GM18502 (cell line): ENCODE results near the gene RAD51B.

Source experiments
- ATAC-seq: cut with Tn5 transposase; IDR thresholded peaks from one replicate; pipeline ENCODE4 v1.9.1; 2021; ENCODE audit warnings: mild to moderate bottlenecking; ENCODE audit not compliant: unreplicated experiment, poor library complexity

The RAD51B gene

DNA sequence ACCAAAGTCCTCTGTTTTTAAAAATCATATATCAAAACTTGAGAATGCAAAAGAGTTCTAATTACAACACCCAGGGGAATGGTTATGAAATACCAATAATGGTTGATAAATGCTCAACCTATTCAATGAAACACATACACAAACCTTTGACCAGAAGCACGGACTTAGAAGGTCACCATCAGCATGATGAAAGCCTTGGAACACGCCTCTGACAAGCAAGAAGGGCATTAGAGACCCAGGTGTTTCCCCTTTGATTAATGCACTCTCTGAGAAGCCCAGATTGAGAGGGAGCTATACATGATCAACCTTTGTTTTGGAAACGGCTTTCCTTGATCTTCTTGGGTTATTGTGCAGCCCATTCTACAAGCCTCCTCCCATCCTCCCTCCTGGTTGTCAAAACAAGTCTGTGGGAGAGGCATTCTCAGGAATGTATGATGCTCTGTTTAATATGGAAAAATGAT is 904.3 kb downstream of the RAD51B start:
- no peak for ATAC-seq

DNA sequence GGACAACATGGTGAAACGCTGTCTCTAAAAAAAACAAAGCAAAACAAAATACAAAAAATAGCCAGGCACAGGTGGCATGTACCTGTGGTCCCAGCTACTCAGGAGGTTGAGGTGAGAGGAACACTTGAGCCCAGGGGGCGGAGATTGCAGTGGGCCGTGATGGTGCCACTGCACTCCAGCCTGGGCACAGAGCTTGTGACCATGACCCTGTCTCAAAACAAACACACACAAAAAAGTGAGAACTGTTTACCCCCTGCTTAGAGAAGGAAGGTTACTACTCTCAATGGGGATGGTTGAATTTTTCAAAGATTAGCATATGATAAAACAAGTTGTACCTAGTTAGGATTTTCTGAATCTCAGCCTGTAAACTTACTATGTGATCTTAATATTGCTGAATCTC is 905.3 kb downstream of the RAD51B start:
- ATAC-seq, result no peak

DNA sequence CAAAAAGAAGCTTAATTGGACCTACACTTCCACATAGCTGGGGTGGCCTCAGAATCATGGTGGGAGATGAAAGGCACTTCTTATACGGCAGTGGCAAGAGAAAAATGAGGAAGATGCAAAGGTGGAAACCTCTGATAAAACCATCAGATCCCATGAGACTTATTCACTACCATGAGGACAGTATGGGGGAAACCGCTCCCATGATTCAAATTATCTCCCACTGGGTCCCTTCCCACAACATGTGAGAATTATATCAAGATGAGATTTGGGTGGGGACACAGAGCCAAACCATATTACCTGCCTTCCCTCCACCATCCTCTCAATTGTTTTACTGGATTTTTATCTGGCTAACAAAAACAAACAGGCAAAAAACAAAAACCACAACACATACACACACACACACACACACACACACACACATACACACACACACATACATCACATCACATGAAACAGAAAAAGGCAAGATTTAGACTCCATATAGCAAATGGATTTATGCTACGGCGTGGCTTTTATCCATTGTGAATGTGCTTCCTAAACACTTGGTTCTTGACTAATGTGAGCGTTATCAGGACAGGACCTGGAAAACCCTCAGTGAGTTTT is 906.6 kb downstream of the RAD51B start:
- no peak for ATAC-seq

DNA sequence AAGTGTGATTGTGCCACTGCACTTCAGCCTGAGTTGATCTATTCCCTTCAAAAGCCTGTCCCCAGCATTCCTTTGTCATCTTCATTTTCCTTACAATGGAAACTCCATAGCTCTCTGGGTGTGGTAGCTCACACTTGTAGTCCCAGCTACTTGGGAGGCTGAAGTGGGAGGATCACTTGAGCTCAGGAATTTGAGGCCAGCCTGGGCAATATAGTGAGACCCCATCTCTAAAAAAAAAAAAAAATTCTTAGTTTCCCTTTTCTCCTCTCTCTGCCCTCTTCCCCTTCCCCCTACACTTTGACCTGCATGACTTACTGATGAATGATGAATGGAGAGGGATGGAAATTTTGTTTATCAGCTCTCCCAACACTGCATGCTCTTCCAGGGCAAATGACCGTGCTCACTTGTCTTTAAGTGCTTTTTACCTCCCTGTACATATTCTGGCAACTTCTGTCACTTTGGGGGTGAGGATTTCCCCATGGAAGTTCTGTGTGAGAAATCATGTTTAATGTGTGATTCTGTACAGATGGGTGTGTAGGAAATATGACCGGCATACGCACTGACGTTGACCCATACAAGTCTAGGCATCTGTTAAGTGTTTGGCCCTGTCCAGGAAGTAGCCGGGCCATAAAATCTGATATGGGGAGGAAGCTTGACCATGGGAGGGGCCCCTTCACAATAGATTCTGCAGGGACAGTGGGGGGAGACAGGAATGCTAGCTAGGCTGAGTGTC is 907.9 kb downstream of the RAD51B start:
- ATAC-seq, result no peak

DNA sequence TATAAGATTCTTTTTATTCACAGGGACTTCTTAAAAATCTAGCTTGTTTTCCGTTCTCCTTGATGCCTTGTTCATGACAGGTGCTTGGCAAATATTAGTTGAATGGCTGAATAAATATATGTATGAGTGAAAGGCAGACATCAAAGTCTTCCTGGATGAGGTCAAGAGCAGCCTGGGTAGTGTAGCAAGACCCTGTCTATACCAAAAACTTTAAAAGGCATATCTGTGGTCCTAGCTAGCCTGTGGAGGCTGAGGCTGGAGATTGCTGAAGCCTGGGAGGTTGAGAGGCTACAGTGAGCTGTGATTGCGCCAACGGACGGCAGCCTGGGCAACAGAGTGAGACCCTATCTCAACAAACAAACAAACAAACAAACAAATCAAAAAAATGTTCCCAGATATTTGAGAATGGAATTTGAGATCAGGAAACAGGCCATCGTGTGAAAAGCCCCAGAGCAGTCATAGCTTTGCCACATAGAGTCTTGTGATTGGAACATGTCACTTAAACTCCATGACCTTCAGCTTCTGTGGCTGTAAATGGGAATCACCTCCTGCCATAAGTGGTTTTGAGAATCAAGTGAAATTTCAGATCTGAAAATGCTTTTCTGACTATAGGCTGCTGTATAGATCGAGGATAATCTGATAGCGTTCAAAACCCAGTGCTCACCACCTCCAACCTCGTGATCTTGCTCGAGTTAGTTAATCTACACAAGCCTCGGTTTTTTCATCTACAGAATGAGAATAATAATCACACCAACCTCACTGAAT is 908.9 kb downstream of the RAD51B start:
- no peak for ATAC-seq

DNA sequence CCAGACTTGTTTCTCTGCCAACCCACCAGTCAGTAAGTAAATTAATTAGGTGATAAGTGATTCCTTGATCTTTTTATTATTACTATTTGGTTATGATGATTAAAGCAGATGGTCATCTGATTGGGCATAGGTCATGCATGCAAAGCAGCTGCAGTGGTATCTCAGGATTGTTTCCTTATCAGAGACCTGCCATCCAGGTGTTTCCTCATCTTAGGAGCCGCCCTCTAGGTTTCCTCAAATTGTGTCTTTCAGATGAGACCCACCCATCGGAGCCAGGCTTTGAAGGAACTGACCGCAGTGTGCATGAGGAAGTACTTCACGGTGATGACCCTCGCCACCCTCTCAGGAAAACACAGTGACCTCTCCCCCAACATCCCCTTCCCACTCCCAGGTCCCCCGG is 910.0 kb downstream of the RAD51B start:
- no peak for ATAC-seq

DNA sequence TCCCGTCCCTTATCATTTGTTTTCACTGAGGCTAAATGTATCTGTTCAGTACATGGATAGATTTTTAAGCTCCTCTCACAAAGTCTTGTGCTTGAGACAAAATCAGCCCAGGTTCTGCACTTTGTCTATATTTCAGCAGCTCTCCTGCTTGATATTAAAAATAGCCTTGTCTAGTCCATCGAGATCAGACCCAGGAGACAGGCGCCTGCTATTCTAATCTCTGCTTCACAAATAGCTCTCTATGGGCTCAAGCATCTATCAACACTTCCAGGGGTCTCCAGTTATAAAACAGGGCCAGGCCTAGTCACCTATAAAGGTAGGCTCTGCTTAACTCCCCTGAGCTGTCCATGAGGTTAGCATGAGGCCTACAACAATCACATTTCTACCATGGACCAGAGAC is 910.8 kb downstream of the RAD51B start:
- ATAC-seq, result no peak

DNA sequence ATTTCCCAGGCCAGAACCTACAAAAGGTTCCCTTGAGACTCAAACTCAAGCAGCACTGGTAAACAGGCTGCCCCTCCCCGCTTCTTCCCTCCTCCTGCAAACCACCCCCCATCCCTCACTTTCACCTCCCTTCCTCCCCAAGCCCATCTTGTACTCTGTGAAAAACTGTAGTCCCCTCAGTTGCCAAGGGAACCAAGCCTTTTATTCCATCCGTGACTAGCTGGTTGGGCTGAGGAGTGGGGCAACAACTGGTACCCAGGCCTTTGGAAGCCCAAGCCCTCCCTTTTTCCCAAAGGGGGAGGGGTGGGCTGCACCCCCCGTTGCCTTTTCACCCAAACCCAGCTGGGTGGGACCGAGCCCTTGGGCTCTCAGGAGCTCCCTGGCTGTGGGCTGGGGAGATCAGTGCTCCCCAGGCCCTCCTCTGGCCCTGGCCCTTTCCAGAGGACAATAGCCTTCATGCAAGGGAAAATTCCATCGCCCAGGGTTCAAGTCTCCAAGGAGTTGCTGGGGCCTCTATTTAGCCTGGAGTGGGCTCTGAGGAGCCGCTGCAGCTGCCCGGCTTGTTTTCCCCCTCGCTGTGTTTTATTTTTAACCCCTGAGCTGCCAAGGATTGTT is 911.3 kb downstream of the RAD51B start:
- no peak for ATAC-seq

DNA sequence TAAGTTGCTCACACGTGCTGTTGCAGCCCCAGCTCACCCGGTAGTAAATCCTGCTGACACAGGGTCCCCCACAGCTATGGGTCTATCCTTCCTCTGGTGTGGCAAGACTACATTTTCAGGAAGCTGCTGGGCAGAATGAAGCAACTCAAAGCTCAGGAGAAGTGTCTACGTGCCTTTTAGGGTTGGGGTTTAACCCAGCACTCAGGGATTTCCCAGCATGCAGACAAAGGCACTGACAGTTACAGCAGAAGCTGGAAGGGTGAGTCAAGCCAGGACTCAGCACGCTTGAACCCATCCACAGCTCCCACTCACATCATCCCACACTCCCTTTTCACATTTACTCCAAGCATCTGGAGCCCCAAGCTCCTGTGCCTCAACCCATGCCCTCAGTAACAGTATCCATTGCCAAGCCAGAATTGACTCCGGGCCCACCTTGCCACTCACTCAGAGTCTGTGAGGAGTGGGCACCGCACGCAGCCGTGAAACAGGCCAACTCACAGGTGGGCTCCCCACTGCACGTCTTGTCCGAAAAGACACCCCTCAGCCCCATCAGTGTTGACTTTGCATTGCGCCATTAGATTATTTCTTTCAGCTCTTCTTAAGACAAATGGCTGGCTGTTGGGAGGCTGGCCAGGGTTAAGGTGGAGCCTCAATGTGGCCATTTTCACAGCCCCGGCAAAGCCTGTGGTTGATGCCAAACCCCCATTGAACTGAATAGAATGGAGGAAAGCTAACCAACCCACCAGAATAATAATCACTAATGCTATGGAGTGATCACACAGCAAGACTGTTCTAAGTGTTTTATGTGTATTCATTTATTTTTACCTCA is 913.7 kb downstream of the RAD51B start:
- ATAC-seq, result peak; percentile 44

DNA sequence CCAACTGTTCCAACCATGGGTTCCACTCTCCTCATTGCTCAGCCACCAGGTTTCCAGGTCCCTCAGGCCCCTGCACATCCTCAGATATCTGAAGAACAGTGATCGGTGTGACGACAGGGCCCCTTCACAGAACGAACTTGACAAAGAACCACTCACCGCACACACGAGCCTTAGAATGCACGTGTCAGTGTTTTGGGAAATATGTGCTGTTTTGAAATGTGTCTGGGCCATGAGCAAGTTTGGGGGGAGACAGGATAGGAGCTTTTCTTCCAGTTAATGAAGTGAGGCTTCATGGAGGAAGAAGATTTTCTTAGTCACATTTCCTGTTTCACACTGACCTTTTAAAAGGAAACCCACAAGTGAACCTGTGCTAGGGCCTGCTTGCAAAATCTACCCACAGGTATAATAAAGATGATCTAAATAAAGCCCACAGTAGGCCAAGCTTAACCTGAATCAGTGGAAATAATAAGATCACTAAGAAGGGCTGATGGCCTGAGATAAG is 914.7 kb downstream of the RAD51B start:
- ATAC-seq, result peak; percentile 59

DNA sequence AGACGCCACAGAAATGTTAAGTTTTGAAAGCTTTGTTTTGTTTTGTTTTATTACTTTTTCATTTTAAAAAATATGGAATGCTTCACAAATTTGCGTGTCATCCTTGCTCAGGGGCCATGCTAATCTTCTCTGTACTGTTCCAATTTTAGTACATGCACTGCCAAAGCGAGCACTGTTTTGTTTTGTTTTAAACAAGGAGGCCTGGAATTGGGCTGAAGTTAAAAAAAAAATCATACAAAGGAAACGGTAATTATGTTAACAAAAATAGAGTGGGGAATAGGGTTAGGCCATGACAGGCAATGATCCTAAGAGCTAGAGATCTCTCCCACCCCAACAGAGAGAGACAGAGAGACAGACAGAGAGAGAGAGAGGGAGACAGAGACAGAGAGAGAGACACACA is 916.3 kb downstream of the RAD51B start:
- no peak for ATAC-seq

DNA sequence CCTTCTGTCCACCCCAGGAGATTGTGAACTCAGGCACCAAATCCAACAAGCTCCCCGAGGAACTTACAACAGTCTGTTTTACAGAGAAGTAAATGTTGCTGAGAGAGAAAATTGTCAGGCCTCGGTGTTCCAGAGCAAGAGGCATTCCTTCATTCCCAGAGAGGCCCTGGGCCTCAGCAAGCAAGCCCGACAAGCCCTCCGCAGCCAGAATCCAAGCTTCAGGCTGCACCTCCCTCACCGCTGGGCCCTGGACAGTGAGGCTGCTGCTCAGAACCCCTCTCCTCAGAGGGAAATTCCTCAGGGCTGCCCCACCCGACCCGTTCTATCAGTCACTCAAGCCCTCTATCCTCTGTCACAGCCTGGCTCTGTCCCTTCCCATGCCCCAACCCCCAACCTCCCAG is 916.9 kb downstream of the RAD51B start:
- ATAC-seq, result no peak

DNA sequence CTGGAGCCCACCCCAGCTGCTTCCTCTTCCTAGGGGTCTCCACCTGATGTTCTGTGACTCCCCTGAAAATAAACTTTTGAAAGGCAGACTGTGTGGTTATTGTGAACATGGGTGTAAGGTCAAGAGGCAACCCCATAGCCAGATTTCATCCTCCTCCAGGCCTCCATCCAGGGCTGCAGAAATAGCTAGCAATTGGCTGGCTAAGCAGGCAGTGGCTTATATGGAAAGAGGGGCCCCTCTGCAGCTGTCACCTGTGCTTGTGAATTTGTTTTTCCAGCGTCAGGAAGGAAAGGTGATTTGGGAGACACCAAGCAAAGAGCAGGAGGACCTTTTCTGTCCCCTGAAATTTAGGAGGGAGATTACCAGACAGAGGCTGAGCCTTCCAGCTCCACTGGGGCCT is 917.5 kb downstream of the RAD51B start:
- ATAC-seq, result no peak

DNA sequence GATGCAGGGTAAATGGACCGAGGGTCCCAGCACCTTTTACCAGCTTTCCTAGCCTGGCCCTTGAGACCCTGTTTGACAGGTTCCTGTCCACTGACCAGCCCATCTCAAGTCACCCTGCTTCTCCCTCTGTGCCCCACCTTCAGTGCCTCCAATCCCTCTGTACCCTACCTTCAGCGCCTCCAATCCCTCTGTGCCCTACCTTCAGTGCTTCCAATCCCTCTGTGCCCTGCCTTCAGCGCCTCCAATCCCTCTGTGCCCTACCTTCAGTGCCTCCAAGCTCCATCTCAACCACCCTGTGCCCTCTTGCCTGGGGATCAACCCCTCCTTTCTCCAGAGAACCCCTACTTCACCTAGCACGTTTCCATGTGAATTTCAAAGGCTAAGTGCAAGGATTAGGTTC is 919.0 kb downstream of the RAD51B start:
- ATAC-seq, result no peak

DNA sequence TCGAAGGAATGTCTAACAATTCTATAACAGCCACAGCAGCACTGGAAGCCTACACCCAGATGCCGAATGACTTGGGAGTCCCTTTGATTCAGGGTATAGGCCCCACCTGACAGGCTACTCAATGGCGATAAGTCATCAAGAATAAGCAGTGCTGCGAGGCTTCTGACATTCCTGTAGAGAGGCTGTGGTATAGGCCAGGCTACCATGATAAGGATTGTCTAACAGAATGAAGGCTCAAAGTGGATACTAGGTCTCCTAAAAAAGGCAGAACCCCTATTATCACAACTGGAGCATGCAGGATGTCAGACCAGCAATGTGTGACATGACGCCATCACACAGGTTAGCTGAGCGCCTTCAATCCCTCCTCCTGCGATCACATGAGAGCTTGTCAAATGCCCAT is 920.1 kb downstream of the RAD51B start:
- ATAC-seq, result no peak

DNA sequence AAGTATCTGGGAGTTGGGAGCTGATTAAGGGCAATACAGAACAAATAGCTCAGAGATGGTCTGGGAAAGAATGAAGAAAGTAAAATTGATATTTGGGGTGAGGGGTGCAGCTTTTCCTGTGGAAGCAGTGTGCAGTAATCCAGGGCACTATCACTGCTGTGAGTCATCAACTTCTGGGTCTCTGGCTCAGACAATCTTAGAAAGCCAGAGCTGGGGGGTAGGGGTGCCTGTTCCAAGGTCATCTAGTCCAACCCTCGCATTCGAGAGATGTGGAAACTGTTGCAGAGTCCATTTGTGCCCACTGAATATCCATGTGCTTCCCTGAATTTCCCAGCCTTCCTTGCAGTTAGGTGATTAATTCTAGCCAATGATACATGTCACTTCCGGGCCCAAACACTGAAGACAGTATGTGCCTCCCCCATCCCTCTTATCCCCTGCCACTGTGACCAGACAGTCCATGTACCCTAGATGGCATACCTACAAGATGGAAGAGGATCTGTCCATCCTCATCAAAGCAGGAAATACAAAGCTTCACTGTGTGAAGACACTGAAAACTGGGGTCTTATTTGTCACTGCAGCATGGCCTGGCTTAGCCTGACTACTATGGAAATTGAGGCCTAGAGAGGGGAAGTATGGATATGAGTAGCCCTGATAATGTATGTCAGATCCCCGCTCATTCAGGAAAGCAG is 921.4 kb downstream of the RAD51B start:
- no peak for ATAC-seq

DNA sequence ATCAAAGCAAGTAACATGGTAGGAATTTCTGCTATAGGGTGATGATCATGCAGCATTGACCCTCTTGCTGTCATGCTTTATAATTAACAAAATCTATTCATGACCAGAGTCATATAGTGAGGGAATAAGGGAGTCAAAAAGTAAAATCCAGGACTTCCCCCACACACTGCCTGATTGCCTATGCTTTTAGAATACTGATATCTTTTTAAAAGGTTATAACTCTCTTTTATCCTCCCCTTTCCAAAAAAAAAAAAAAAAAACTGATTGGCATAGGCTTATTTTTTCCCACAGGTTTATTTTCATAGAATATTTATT is 921.9 kb downstream of the RAD51B start:
- ATAC-seq, result no peak

DNA sequence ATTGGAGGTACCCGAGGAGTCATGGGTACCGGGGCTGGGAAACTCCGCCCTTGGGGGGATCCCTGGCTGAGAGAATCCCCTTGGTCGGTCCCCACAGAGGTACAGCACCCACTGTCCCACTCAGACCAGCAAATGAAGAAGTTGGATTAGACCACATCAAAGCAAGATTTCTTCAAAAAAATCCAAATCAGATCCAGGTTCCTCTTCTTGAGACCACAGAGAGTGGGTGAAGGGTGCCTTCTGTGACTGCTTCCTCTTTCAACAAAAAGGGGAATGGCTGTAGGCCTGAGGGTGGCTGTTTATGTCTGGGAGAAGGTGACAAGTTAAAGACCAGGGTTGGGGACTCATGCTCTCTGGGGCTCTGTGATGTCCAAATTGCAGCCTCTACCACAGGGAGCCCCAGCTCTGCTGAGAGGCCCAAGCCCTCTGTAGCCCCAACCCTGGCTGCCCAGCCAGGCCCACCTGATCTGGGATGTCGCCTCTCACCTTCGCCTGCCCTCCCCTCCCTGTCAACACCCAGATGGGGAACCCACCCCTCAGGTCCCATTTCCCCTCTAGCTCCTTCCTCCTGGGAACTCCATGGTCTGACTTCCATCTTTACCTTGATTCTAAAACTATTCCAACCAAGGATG is 922.4 kb downstream of the RAD51B start:
- peak; percentile 86 for ATAC-seq

DNA sequence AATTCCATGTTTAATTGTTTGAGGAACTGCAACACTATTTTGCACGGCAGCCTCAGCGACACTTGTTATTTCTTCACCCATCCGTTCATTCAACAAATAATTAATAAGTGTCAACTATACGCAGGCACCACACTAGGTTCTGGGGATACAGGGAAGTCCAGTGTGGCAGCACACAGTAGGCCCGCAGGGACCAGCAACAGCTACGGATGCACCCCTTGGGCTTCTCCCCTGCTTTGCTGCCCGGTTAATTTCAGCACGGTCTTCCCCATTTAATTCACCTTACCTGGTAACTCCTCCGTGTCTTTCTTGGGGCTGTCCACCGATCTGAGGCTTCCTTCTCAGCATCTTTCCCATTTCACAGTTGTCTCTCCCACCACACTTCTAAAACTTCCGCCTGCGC is 925.0 kb downstream of the RAD51B start:
- no peak for ATAC-seq
